Thoracic aorta (tissue), 2 donors: Measurements from ENCODE around the gene DSG3. TPM values are rescaled to one million over a fixed set of nuclear protein-coding genes. Genes with fewer than 3 reads are reported as not detected.
"Not testable (repeated sequence)": the region's sequence is repeated elsewhere in the genome, so short reads cannot be mapped to it uniquely, and the experiment has no call there.

ENCODE experiments used
- ATAC-seq: fragments of 150-250 bp; one replicate; pipeline ENCODE4 v1.8.0; 2017; ENCODE audit warnings: low read depth; ENCODE audit not compliant: insufficient number of reproducible peaks, low FRiP score
- DNase-seq: peaks from one replicate; pipeline ENCODE4 v3.0.0-alpha.2; 2020; ENCODE audit warnings: low spot score
- H3K27ac ChIP-seq, 2 donors: fragments of 200-600 bp; sonication (generic); 1 replicate in 1 of 2; 2 replicates in 1 of 2; pipeline ENCODE4 v1.5.1; 2016; ENCODE audit warnings: mild to moderate bottlenecking in 2 of 2, moderate library complexity in 2 of 2
- H3K27me3 ChIP-seq: fragments of 200-600 bp; sonication (generic); replicated peaks from 2 replicates; pipeline ENCODE4 v1.6.0; 2016; ENCODE audit warnings: mild to moderate bottlenecking; ENCODE audit not compliant: insufficient read depth
- H3K36me3 ChIP-seq: fragments of 200-600 bp; sonication (generic); one replicate; pipeline ENCODE4 v1.5.1; 2016
- H3K4me1 ChIP-seq, 2 donors: fragments of 200-600 bp; sonication (generic); 1 replicate in 1 of 2; 2 replicates in 1 of 2; pipeline versions ENCODE4 v1.5.1 to v1.6.0; 2016; ENCODE audit warnings: low read depth in 2 of 2, mild to moderate bottlenecking in 1 of 2; ENCODE audit not compliant: control insufficient read depth in 1 of 2
- H3K4me3 ChIP-seq: fragments of 200-600 bp; sonication (generic); 2 replicates; pipeline ENCODE4 v1.5.1; 2016; ENCODE audit warnings: mild to moderate bottlenecking
- H3K9me3 ChIP-seq: fragments of 200-600 bp; sonication (generic); 2 replicates; pipeline ENCODE4 v1.5.1; 2016
- total RNA-seq, 2 donors: library from RNA; depleted of rRNA; stranded (reverse); fragments of >200 nt; gene quantifications; one replicate each; pipeline versions ENCODE4 v1.1.0 to v1.2.3, GENCODE V29; 2016
- TF ChIP-seq, protein P1 (sequence below): fragments of 200-600 bp; sonication (generic); IDR thresholded peaks from one replicate; pipeline ENCODE4 v1.5.1; 2019; ENCODE audit warnings: antibody characterized with exemption

DSG3 gene
- total RNA-seq, 2 donors from 2014 or later, result 0.27 TPM; not detected in 1

- ATAC-seq, result no peak
- Histone ChIP-seq H3K4me1 (no peaks in the 10 kb centered on the region), H3K27ac (no peak overlapping the region), H3K27me3 (no peaks in the 10 kb centered on the region), H3K4me3 (no peak overlapping the region), H3K9me3 (no peaks in the 10 kb centered on the region), H3K36me3 (no peaks in the 10 kb centered on the region)
- TF ChIP-seq, protein P1, sequence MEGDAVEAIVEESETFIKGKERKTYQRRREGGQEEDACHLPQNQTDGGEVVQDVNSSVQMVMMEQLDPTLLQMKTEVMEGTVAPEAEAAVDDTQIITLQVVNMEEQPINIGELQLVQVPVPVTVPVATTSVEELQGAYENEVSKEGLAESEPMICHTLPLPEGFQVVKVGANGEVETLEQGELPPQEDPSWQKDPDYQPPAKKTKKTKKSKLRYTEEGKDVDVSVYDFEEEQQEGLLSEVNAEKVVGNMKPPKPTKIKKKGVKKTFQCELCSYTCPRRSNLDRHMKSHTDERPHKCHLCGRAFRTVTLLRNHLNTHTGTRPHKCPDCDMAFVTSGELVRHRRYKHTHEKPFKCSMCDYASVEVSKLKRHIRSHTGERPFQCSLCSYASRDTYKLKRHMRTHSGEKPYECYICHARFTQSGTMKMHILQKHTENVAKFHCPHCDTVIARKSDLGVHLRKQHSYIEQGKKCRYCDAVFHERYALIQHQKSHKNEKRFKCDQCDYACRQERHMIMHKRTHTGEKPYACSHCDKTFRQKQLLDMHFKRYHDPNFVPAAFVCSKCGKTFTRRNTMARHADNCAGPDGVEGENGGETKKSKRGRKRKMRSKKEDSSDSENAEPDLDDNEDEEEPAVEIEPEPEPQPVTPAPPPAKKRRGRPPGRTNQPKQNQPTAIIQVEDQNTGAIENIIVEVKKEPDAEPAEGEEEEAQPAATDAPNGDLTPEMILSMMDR, result no peak
- DNase-seq, result no peak
Measured at GRCh38 chr18:31492671-31493070, 45.1 kb downstream of the DSG3 start.

DNA sequence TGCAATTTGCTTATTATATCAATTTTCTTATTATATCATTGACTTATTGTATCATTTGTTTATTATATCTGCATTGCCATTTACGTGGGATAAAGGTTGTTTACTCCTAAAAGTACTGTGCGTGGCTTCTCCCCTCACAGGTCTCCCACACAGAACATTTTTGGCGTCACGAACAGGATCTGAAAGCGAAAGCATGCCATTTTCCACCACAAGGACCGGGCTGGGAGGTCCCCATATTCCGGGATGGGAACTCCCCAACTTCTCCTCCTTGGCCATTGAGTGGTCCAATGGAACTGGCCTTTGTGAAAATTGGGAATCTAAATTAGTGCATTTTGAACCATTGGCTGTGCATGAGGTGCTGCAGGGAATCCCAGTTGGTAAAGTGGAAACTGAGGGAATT, 45.6 kb downstream of the DSG3 start:
- Histone ChIP-seq H3K36me3 (no peaks in the 10 kb centered on the region), H3K27ac (no peak overlapping the region), H3K27me3 (no peaks in the 10 kb centered on the region), H3K9me3 (no peaks in the 10 kb centered on the region), H3K4me3 (no peak overlapping the region), H3K4me1 (peaks cover 0 to 1% of the 10 kb centered on the region in 2 donors)
- TF ChIP-seq, protein P1, result no peak
- no peak for DNase-seq
- no peak for ATAC-seq

DNA sequence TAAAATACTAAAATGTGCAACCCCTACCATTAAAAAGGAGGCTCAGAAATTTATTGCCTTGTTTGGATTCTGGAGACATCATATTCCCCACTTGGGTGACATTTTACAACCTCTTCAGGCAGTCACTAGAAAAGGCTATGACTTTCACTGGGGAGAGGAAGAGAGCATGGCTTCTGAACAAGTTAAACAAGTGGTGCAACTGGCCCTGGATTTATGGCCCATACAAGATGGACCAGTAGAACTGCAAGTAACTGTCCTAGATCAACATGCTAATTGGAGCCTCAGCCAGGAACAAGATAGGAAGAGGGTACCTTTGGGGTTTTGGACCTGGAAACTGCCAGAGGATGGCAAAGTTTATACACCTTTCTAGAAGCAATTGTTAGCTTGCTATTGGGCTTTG, 46.4 kb downstream of the DSG3 start:
- no peak for DNase-seq
- H3K4me3 ChIP-seq, result no peak overlapping the region
- peaks cover 3 to 7% of the 10 kb centered on the region in 2 donors for H3K4me1 ChIP-seq
- no peak overlapping the region for H3K27ac ChIP-seq
- no peaks in the 10 kb centered on the region for H3K9me3 ChIP-seq
- H3K27me3 ChIP-seq, result no peaks in the 10 kb centered on the region
- no peaks in the 10 kb centered on the region for H3K36me3 ChIP-seq
- TF ChIP-seq, protein P1, result no peak
- no peak for ATAC-seq

DNA sequence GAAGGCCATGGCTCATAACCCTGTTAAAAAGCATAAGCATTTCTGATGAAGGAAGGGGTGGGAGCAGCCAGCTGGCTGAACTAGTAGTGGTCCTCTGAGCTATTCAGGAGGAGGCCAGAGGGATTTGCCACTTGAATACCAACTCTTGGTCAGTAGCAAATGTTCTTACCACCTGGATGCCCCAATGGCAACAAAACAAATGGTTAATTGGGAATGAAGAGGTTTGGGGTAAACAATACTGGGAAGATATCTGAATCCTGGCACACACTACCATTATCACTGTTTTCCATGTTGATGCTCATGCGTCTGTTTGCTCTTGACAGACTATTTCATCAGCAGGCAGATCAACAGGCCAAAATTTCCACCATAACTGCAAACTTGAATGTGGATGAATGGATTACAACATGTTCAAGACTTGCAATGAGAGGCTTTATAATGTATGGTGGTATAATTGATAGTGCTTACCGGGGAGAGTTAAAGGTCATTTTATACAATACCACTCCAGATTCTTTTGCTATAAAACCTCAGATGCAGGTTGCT, 47.2 kb downstream of the DSG3 start:
- not testable (repeated sequence) for DNase-seq, H3K27ac ChIP-seq, H3K36me3 ChIP-seq, H3K9me3 ChIP-seq, H3K27me3 ChIP-seq, ATAC-seq, H3K4me3 ChIP-seq, H3K4me1 ChIP-seq

GRCh38 chr18:31497404-31497835, 49.9 kb downstream of the DSG3 start:
- Histone ChIP-seq H3K27ac (no peak overlapping the region), H3K4me1 (peaks cover 3 to 8% of the 10 kb centered on the region in 2 donors), H3K27me3 (no peaks in the 10 kb centered on the region), H3K4me3 (peak overlapping the region; percentile 66), H3K36me3 (no peaks in the 10 kb centered on the region), H3K9me3 (no peaks in the 10 kb centered on the region)
- TF ChIP-seq, protein P1, result no peak
- ATAC-seq (no peak), DNase-seq (no peak)
